ENCODE data around the gene GBF1.

The GBF1 gene

DNA sequence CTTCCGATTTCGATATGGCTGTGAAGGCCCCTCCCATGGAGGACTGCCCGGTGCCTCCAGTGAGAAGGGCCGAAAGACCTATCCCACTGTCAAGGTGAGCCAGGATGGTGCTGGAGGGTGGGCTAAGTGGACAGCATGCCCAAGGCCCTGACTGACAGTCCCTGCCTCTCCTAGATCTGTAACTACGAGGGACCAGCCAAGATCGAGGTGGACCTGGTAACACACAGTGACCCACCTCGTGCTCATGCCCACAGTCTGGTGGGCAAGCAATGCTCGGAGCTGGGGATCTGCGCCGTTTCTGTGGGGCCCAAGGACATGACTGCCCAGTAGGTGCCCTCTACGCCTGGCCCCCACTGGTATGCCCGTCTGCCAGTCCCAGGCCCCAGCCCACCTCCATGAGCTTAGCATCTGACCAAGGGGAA, 151.4 kb downstream of the GBF1 start:
- ATAC-seq: no peak

DNA sequence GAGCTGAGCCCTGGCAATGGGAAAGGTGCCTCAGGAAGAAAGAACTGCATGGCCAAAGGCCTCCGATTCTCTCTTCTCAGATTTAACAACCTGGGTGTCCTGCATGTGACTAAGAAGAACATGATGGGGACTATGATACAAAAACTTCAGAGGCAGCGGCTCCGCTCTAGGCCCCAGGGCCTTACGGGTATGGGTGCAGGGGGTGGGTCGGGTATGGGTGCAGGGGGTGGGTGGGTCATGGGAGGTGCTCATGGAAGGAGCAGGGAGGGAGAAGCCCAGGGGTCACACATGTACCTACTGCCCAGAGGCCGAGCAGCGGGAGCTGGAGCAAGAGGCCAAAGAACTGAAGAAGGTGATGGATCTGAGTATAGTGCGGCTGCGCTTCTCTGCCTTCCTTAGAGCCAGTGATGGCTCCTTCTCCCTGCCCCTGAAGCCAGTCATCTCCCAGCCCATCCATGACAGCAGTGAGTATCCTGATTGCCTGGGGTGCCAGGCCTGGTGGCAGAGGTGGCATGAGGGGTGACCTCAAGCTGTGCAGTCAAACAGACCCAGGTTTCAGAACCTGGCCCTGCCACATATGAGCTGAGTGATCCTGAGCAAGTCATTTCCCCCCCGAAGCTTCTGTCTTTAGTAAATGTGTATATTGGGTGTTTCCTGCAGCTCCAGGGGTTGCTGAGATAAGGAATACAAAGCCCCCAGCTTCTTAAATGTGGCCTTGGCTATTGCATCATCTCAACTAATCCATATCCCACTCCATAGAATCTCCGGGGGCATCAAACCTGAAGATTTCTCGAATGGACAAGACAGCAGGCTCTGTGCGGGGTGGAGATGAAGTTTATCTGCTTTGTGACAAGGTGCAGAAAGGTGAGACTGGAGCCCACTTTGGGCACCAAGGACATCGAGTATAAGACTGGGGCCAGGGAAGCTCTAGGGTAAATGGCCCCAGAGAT, 152.2 kb downstream of the GBF1 start:
- no peak for ATAC-seq

GRCh38 chr10:102398172-102399020, 153.1 kb downstream of the GBF1 start:
- no peak for ATAC-seq

DNA sequence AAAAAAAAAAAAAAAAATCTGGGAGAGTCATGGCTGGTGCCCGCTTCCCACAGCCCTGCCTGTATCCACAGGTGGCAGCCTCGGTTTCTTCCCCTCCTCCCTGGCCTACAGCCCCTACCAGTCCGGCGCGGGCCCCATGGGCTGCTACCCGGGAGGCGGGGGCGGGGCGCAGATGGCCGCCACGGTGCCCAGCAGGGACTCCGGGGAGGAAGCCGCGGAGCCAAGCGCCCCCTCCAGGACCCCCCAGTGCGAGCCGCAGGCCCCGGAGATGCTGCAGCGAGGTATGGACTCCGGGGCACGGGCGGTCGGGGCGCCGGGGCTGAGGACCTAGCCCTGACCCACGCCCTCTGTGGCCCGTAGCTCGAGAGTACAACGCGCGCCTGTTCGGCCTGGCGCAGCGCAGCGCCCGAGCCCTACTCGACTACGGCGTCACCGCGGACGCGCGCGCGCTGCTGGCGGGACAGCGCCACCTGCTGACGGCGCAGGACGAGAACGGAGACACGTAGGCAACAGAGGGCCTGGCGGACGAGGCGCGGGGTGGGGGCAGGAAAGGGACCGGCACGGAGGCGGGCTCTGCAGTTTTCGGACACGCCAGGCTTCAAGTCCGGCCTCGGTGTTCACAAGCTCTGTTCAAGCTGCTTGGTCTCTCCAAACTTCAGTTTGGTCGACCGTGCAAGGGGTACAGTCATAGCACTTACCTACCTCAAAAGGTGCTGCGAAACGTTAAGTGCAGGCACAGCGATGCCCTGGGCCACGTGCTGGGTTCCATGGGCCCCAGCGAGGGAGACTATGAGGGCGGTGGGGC, 154.1 kb downstream of the GBF1 start:
- ATAC-seq: peak; percentile 61 to 69

- no peak for ATAC-seq
Observed at GRCh38 chr10:102400076-102400475, 154.7 kb downstream of the GBF1 start.

DNA sequence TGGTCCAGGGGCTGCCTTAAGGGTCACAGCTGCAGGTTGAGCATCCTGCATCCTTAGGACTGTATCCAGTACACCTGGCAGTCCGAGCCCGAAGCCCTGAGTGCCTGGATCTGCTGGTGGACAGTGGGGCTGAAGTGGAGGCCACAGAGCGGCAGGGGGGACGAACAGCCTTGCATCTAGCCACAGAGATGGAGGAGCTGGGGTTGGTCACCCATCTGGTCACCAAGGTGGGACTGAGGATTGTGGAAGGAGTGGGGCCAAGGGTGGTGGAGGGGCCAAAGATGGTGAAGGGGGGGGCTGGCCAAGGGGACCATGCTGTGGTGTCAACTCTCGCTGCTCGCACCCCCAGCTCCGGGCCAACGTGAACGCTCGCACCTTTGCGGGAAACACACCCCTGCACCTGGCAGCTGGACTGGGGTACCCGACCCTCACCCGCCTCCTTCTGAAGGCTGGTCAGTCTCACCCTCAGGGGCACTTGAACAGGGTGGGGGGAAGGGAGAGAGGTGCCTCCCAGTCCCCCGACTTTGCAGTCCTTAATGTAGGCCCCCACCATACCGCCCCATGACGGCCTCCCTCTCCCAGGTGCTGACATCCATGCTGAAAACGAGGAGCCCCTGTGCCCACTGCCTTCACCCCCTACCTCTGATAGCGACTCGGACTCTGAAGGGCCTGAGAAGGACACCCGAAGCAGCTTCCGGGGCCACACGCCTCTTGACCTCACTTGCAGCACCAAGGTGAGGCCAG, 155.4 kb downstream of the GBF1 start:
- ATAC-seq: no peak

- no peak for ATAC-seq
Observed at GRCh38 chr10:102401342-102401654, 156.0 kb downstream of the GBF1 start.

DNA sequence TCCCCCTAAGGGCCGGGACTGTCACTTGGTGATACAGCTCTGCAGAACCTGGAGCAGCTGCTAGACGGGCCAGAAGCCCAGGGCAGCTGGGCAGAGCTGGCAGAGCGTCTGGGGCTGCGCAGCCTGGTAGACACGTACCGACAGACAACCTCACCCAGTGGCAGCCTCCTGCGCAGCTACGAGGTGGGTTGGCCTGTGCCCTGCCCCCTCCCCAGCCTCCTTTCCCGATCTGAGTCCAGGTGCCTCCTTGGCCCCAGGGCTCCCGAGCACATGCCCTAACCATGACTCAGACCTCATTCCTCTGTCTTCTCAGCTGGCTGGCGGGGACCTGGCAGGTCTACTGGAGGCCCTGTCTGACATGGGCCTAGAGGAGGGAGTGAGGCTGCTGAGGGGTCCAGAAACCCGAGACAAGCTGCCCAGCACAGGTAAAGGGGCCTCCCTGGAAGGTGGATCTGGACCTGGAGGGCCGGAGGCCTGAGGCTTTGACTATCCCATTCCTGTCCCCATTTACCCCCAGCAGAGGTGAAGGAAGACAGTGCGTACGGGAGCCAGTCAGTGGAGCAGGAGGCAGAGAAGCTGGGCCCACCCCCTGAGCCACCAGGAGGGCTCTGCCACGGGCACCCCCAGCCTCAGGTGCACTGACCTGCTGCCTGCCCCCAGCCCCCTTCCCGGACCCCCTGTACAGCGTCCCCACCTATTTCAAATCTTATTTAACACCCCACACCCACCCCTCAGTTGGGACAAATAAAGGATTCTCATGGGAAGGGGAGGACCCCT, 156.6 kb downstream of the GBF1 start:
- ATAC-seq: no peak

GRCh38 chr10:102402512-102402896, 157.2 kb downstream of the GBF1 start:
- ATAC-seq: no peak

DNA sequence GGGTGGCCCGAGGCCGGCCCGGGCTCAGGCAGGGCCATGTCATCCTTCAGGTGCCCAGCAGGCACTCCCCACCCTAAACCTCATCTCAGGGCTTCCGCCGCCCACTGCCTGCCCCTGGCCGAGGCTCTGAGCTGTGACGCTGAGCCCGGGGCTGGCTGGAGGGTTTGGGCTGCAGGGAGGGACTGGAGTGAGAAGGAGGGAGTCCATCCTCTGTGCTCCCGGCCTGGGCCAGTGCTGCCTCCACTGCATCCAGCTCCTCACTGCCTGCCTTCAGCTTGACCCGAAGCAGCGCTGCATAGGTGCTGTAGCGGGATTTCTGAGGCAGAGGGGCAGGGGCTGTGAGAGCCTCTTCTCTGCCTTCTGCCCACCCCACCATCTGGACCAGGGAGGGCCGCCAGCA, 157.8 kb downstream of the GBF1 start:
- no peak for ATAC-seq

- ATAC-seq: no peak
Observed at GRCh38 chr10:102404361-102405107, 159.2 kb downstream of the GBF1 start.

DNA sequence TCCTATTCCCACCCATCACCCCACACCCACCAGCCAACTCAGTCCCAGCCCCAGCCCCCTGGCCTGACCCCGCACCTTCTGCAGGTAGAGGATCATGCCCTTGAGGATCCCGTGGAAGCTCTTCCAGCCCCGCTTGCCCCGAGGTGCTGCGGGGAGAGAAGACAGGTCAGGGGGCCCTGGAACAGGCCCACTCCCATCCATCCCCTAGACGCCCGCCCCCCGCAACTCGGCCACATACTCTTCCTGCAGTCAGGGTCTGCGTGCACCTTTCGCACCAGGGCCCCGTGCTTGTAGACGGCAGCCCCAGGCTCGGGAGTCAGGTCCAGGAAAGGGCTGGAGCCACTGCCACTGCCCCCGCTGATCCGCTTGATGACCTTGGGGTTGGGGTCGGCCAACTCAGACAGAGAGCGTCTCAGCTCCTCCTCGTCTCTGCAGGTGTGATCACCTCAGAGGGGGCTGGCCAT, 159.8 kb downstream of the GBF1 start:
- ATAC-seq: no peak

DNA sequence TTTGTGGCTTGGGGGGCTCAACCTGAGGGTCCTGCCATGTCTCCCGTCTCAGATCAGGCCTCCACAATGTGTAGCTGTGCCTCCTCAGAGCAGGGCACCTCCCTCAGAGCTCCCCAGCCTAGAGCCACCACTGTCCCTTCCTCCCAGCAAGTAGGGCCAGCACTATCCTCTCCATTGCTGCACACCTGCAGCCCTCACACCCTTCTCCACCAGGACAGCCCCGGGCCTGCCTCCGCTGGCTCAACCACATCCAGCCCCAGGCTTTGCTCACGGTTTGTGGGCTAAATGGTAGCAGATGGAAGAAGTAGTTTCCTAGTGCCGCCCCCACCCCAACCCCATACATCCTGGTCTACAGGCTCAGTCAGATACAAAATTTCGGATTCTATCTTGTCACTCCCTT, 160.3 kb downstream of the GBF1 start:
- ATAC-seq: no peak

DNA sequence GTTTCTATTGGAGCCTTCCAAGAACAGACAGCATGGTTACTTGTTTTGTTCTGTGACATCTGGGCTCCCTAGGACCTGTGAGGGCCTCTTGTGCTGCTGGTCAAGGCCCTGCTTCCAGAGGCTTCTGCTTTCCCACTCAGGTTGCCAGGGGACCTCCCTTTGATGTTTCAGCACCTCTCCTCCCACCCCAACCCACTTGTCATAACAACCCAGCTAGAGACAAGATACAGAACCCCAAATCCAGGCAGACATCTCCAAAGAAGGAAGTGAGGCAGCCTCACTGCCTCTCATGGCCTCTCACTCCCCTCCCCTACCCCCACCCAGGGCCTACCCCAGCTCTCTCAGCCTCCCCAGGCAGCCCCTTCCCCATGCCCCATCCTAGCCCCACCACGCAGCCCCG, 161.5 kb downstream of the GBF1 start:
- no peak for ATAC-seq

DNA sequence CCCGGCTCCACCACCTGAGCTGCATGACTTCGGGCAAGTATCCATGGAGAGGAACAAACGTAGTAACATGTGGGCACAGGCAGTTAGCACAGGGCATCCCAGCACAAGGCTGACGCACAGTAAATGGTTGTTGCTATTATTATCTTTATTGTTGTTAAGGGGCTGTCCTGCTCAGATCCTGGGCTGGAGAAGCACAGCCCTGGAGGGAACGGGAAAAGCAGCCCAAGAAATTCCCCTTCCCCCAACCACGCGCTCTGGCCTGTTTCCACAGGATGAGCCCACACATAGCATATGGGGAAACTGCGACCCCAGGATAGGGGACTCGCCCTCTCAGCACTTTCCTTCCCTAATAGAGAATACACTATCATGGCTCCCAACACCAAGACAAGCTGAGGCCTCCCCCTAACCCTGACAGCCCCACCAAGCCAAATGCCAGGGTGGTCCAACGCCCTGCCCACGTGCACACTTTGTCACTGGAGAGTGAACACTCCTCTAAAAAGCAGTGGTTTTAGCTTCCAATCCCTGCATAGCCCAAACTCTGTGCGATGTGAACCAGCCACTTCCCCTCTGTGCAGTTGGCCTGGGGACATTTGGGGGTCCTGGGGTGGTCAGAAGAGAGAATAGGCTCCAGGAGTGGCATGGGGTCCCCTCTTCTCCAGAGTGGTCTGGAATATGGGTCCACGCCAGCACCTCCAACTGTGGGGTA, 162.2 kb downstream of the GBF1 start:
- ATAC-seq: no peak

DNA sequence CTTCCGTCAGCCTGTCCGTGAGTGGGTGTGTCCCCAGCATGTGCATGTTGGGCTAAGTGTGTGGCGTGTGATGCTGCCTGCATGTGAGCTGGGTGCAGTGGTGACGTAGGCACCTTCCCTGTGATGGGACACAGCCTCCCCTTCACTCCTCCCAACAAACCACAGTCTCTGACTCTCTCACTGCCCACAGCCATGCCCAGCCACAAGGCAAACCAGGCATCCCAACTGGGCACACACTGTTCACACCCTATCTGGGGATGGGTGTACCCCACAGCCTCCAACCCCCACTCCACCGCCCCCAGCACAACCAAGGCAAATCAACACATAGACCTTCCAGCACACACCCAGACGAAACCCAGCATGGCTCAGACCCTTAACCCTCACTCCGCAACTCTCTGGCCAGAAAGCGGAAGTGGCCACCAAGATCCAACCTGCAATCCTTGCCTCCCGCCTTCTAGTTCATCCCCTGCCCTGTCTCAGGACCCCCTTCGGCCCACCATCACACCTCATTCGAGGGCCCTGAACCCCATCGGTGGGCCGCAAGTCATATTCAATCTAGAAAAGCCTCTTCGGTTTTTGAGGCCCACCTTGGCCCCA, 162.9 kb downstream of the GBF1 start:
- ATAC-seq: peak in 1 of 2 donors; percentile 8

DNA sequence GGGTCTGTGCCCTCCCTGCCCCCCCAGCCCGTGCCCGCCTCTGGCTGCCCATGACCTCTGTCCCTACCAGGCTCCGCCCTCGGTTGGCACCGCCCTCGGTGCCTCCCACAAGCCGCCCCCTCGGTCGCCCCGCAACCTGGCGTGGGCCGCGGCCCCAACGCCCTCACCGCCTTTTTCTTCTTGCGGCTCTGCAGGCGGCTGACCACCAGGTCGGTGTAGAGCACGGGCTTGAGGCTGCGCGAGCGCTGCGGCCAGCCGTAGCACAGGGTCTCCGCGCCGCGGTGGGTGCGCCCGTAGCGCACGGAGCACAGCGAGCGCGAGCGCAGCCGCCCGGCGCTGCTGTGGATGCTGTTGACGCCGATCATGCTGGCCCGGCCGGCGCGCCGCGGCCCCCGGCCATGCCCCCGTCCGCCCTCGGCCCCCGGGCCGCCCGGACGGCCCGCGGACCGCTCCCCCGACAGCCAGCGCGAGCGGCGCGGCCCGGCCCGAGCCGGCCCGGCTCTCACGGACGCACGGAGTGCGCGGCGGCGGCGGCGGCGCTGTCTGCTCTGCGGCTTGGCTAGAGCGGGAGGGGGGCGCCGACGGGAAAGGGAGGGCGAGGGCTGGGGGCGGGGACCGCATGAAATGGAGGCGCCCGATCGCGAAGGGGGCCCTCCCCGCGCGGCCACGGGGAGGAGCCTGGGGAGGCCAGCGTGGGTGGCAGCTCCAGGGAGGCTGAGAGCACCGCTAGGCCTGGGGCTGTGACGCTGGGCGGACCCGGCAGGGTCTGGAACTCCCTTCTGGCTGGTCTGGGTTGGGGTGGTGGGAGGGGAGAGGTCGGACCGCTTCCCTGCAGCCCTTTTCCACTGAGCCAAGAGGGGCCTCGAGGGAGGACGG, 163.6 kb downstream of the GBF1 start:
- peak; percentile 58 to 64 for ATAC-seq

All from activated CD4-positive, CD25-positive, alpha-beta regulatory T cell treated with anti-CD3 and anti-CD28 coated beads, Interleukin-2, amount 50 U/mL, for 24 hours (primary cell).